Esophagus muscularis mucosa (tissue), 4 donors: ENCODE data around the gene TYW3. TPM values are rescaled to one million over a fixed set of nuclear protein-coding genes. Genes with fewer than 3 reads are reported as not detected.

Experiments
- DNase-seq: peaks from one replicate; pipeline ENCODE4 v3.0.0-alpha.2; 2017; ENCODE audit errors: extremely low spot score
- H3K27ac ChIP-seq, 4 donors: fragments of 200-600 bp; sonication (generic); replicated peaks in 1 of 4; 1 replicate in 3 of 4; 2 replicates in 1 of 4; pipeline ENCODE4 v1.5.1; 2016 to 2019; ENCODE audit warnings: mild to moderate bottlenecking in 1 of 4
- H3K27me3 ChIP-seq, 4 donors: fragments of 200-600 bp; sonication (generic); one replicate each; pipeline versions ENCODE4 v1.5.1 to v1.6.0; 2016 to 2019
- H3K36me3 ChIP-seq, 4 donors: fragments of 200-600 bp; sonication (generic); one replicate each; pipeline ENCODE4 v1.5.1; 2016 to 2019
- H3K4me1 ChIP-seq, 4 donors: fragments of 200-600 bp; sonication (generic); one replicate each; pipeline ENCODE4 v1.5.1; 2016 to 2019
- H3K4me3 ChIP-seq, 4 donors: fragments of 200-600 bp; sonication (generic); 1 replicate in 2 of 4; 2 replicates in 2 of 4; pipeline ENCODE4 v1.5.1; 2016 to 2019; ENCODE audit warnings: mild to moderate bottlenecking in 4 of 4, moderate library complexity in 1 of 4
- H3K9me3 ChIP-seq, 4 donors: fragments of 200-600 bp; sonication (generic); 1 replicate in 3 of 4; 2 replicates in 1 of 4; pipeline ENCODE4 v1.5.1; 2016 to 2019
- EP300 ChIP-seq: sonication (generic); formaldehyde crosslinking; IDR thresholded peaks from one replicate; pipeline ENCODE4 v1.6.1; 2017; ENCODE audit warnings: antibody characterized with exemption
- POLR2A ChIP-seq: fragments of 450-650 bp; IDR thresholded peaks from one replicate; pipeline ENCODE4 v1.6.1; 2017; ENCODE audit warnings: antibody characterized with exemption, moderate library complexity, mild to moderate bottlenecking, low read depth
- POLR2AphosphoS5 ChIP-seq, 2 donors: sonication (generic); formaldehyde crosslinking; IDR thresholded peaks; one replicate each; pipeline ENCODE4 v1.6.1; 2017; ENCODE audit warnings: antibody characterized with exemption in 2 of 2
- WGBS: methylation state at CpG from one replicate; pipeline ENCODE4 v1.1.5; 2018; 5-methylcytosine and 5-hydroxymethylcytosine counted together
- intact Hi-C: fragments of 100-400 bp; cut with DNase I; formaldehyde crosslinking; loops from one replicate; pipeline ENCODE4 v1.15.1; 2023
- total RNA-seq, 4 donors: library from RNA; depleted of rRNA; stranded (reverse); fragments of >200 nt; gene quantifications; one replicate each; pipeline versions ENCODE4 v1.1.0 to v1.2.1, GENCODE V29; 2016
- TF ChIP-seq, protein P1 (sequence below), 3 experiments: fragments of 200-600 bp in 2 of 3; fragments of 450-650 bp in 1 of 3; sonication (generic) in 2 of 3; IDR thresholded peaks; one replicate each; pipeline ENCODE4 v1.5.1; 2017 to 2019; ENCODE audit warnings: antibody characterized with exemption in 3 of 3, mild to moderate bottlenecking in 2 of 3, moderate library complexity in 1 of 3

The TYW3 gene
- total RNA-seq, 4 donors from 2014 or later = 18.0 to 31.6 (median 26.8) TPM

DNA sequence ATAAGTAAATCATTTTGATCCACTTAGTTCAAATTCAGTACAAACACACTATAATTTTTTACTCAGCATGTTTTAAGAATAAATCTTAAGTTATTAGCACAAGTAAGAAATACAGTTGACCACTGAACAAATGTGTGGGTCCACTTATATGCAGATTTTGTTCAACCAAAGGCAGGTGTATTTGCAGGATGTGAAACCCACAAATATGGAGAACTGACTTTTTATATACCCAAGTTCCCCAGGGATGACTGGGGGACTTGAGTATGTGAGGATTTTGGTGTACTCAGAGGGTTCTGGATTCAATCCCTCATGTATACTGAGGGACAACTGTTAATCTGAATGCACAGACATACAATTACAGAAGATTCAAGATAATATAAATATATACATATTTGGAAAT lies 33.6 kb upstream of the TYW3 start:
- Histone ChIP-seq H3K36me3 (peaks cover 14 to 29% (median 22%) of the 10 kb centered on the region in 4 donors), H3K27ac (no peak overlapping the region), H3K4me1 (no peaks in the 10 kb centered on the region), H3K4me3 (no peak overlapping the region), H3K27me3 (no peaks in the 10 kb centered on the region), H3K9me3 (no peaks in the 10 kb centered on the region)
- TF ChIP-seq, protein P1, sequence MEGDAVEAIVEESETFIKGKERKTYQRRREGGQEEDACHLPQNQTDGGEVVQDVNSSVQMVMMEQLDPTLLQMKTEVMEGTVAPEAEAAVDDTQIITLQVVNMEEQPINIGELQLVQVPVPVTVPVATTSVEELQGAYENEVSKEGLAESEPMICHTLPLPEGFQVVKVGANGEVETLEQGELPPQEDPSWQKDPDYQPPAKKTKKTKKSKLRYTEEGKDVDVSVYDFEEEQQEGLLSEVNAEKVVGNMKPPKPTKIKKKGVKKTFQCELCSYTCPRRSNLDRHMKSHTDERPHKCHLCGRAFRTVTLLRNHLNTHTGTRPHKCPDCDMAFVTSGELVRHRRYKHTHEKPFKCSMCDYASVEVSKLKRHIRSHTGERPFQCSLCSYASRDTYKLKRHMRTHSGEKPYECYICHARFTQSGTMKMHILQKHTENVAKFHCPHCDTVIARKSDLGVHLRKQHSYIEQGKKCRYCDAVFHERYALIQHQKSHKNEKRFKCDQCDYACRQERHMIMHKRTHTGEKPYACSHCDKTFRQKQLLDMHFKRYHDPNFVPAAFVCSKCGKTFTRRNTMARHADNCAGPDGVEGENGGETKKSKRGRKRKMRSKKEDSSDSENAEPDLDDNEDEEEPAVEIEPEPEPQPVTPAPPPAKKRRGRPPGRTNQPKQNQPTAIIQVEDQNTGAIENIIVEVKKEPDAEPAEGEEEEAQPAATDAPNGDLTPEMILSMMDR (IDR thresholded peaks at IDR 0.05) = no peak
- TF ChIP-seq EP300 (no peak), POLR2AphosphoS5 (IDR thresholded peaks at IDR 0.05) (no peak), POLR2A (no peak)
- DNase-seq = no peak
- intact Hi-C loops = no loop called here

DNA sequence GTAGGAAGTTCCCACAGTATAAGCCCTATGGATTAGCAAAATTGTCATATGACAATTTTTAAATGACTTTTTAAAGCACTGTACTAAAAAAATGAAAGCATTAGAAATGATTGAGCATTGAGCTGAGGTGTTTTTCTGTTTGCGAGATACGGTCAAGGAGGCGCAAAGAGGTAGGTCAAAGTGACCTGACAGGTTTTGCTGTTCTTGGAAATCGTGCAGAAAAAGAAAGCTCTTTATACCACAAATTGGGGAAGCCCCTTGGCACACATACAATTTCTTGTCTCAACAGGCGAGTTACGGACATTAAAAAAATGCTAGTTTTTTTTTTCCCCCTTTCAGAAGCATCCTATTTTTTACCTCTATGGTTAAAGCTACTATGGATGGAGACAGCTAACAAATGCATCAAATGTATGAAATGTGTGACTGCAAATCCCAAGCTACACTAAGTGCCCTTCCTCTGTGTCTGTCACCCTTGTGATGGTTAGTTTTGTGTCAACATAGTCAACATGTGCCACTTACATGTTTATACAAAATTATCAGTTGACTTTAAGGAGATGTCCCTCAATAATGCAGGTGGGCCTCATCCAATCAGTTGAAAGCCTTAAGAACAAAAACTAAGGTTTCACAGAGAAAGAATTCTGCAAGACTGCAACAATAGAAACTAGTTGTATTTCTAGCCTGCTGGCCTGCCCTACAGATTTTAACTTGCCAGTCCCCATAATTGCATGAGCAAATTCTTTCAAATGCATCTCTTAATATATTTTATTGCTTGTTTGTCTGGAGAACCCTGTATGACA lies 29.4 kb upstream of the TYW3 start:
- no peaks in the 10 kb centered on the region for H3K9me3 ChIP-seq
- intact Hi-C loops = no loop called here
- H3K27ac ChIP-seq = no peak overlapping the region
- TF ChIP-seq POLR2AphosphoS5 (IDR thresholded peaks at IDR 0.05) = no peak
- no peak for TF ChIP-seq POLR2A
- no peak for TF ChIP-seq EP300
- TF ChIP-seq, protein P1 (IDR thresholded peaks at IDR 0.05) = no peak
- no peaks in the 10 kb centered on the region for H3K4me1 ChIP-seq
- H3K36me3 ChIP-seq = peaks cover 45 to 67% (median 48%) of the 10 kb centered on the region in 4 donors
- WGBS = 96% methylated on average over 6 of the region's 6 CpGs
- no peak overlapping the region for H3K4me3 ChIP-seq
- H3K27me3 ChIP-seq = no peaks in the 10 kb centered on the region
- no peak for DNase-seq

DNA sequence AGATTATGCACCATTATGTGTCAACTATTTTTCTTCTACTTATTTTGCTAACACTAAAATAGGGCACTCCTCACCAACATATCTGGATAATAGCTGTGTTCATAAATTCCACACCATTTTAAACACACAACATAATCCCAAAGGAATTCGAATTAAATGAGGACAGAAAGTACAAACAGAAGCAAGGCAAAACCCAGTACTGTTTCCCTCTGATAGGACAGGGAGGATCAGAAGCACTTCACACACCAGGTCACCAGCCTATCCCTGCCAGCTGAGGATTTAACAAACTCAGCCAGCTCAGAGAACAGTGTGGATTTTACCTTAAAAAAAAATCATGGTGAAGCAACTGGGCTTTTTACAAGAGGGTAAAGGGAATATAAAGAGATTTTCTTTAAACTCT lies 20.1 kb upstream of the TYW3 start:
- Histone ChIP-seq H3K36me3 (peaks cover 37 to 88% (median 69%) of the 10 kb centered on the region in 4 donors), H3K27me3 (no peaks in the 10 kb centered on the region), H3K4me3 (no peak overlapping the region), H3K27ac (peak overlapping the region; percentile 29 to 73 (median 52)), H3K9me3 (no peaks in the 10 kb centered on the region), H3K4me1 (peaks cover 6 to 36% (median 32%) of the 10 kb centered on the region in 4 donors)
- WGBS = 24% methylated on average over 1 of the region's 1 CpG
- intact Hi-C loops = no loop called here
- TF ChIP-seq, protein P1 (IDR thresholded peaks at IDR 0.05) = no peak
- TF ChIP-seq POLR2A (no peak), POLR2AphosphoS5 (IDR thresholded peaks at IDR 0.05) (no peak), EP300 (no peak)
- no peak for DNase-seq

DNA sequence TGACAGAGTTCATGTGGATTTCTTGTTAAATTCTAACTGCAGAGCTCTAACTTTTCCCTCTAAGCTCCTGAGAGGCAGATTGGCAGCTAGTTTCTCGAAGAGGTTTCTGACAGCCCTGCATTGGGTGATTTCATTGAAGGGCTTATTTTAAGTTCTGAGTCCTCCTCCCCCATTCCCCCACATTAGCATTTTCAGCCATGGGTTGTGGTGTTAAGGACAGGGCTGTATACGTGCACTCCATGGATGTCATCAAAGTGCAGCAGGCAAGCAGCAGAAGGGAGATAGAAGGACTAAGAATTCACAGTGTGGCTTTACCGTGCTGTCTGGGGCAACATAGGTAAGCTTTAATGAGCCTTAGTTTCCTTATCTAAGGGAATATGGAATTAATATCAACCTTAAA lies 19.1 kb upstream of the TYW3 start:
- intact Hi-C loops = no loop called here
- Histone ChIP-seq H3K27ac (peak overlapping the region; percentile 29 to 73 (median 52)), H3K9me3 (no peaks in the 10 kb centered on the region), H3K4me3 (no peak overlapping the region), H3K4me1 (peaks cover 6 to 36% (median 32%) of the 10 kb centered on the region in 4 donors), H3K27me3 (no peaks in the 10 kb centered on the region), H3K36me3 (peaks cover 30 to 88% (median 69%) of the 10 kb centered on the region in 4 donors)
- DNase-seq = no peak
- TF ChIP-seq, protein P1 (IDR thresholded peaks at IDR 0.05) = no peak
- no peak for TF ChIP-seq EP300
- no peak for TF ChIP-seq POLR2AphosphoS5 (IDR thresholded peaks at IDR 0.05)
- no peak for TF ChIP-seq POLR2A
- 89% methylated on average over 3 of the region's 3 CpGs for WGBS
